GM19035 (cell line): ENCODE data around the gene ACER3.
"Not testable (repeated sequence)": the region's sequence is repeated elsewhere in the genome, so short reads cannot be mapped to it uniquely, and the experiment has no call there.

Experiments used
- ATAC-seq: cut with Tn5 transposase; IDR thresholded peaks from one replicate; pipeline ENCODE4 v1.9.1; 2021; ENCODE audit not compliant: unreplicated experiment

The ACER3 gene

GRCh38 chr11:77035580-77035979 is 174.9 kb downstream of the ACER3 start:
- no peak for ATAC-seq

DNA sequence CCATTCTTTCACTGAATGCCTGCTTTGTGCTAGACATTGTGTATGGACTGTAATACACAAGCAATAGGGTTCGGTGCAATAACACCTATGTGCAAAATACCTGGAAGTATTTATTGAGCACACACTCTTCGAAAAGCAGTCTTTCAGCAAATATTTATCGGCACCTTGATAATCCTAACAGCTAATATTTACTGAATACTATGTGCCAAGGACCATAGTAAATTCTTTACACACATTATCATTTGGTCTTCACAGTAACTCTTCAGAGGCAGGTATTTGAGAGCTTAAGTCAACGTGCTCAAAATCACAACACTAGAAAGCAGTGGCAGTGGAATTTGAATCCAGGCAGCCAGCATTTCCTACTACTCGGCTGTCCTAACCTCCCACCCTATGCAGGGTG is 175.7 kb downstream of the ACER3 start:
- no peak for ATAC-seq

GRCh38 chr11:77037057-77037456 is 176.3 kb downstream of the ACER3 start:
- ATAC-seq, result no peak

DNA sequence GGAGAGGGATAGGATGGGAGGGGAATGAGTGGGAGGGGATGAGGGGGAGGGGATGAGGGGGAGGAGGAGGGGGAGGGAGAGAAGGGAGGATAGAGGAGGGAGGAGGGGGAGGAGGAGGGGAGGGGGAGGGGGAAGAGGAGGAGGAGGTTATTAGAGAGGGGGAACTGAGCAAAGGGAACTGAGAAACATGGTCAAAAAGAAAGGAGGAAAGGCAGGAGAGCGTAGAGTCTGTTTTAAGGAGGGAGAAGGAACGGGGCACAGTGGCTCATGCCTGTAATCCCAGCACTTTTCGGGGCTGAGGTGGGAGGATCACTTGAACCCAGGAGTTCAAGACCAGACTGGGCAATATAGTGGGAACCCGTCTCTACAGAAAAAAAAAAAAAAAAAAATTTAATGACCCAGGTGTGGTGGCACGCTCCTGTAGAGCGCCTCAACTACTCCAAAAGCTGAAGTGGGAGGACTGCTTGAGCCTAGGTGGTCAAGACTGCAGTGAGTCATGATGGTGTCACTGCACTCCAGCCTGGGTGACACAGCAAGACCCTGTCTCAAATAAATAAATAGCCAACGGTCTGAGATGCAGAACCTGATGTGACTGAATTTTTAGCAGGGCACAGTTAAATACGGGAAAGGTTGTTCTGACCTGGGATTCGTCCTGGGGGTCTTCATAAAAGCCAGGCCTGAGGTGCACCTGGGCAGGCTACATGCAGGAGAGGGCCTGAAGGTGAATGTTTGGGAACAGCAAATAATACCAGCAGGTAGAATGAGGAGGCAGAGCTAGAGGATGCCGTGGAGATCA is 177.5 kb downstream of the ACER3 start:
- no peak for ATAC-seq

GRCh38 chr11:77038825-77039326 is 178.2 kb downstream of the ACER3 start:
- ATAC-seq, result no peak

GRCh38 chr11:77039491-77040400 is 179.0 kb downstream of the ACER3 start:
- no peak for ATAC-seq

DNA sequence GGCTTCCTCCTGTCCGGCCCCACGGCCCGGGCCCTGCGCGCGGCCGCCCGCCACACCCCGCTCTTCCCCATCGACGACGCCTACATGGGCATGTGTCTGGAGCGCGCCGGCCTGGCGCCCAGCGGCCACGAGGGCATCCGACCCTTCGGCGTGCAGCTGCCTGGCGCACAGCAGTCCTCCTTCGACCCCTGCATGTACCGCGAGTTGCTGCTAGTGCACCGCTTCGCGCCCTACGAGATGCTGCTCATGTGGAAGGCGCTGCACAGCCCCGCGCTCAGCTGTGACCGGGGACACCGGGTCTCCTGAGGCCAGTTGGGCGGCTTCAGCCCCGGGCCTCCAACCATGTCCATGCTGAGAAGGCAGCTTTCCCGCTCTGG is 179.7 kb downstream of the ACER3 start:
- no peak for ATAC-seq

DNA sequence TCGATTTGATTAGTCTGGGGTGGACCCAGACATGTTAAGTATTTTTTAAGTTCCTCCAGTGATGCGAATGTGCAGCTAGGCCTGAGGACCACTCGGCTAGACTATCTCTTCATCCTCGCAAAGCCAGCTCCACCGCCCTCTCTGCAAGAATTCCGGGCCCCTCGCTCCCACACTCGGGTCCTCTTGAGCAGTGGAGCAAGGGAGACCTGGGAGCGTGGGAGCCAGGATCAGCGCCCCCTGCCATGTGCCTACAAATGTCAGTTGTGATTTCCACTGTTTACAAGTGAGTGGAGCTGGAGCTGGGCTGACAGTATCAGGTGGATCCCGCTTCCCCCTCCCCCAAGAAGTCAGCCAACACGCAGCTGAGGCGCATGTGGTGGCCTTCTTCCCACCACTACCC is 180.2 kb downstream of the ACER3 start:
- no peak for ATAC-seq

GRCh38 chr11:77042111-77042726 is 181.5 kb downstream of the ACER3 start:
- no peak for ATAC-seq

DNA sequence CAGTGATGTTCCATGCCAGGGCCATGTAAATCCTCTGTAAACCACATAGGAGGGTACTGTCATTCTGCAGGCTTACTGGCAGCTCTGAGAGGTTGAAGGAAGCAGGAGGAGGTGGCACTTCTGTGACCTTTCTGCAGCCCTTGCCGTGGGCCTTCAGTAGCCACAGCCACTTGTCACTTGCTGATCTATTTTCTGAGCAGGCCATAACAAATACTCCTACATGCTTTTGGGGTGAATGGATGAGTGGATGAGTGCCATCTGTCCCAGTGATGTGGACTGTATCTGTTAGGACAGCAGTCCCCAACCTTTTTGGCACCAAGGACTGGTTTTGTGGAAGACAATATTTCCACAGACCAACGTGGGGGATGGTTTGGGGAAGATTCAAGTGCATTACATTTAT is 183.6 kb downstream of the ACER3 start:
- no peak for ATAC-seq

DNA sequence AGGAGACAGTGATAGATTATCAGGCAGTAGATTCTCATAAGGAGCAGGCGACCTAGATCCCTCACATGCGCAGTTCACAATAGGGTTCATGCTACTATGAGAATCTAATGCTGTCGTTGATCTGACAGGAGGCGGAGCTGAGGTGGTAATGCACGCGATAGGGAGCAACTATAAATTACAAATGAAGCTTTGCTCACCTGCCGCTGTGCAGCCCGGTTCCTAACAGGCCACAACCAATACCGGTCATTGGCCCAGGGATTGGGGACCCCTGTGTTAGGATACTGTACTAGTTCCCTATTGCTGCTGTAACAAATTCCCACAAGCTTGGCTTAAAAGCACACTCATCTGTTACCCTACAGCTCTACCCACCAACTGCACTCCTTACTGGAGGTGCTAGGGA is 184.2 kb downstream of the ACER3 start:
- ATAC-seq, result no peak

DNA sequence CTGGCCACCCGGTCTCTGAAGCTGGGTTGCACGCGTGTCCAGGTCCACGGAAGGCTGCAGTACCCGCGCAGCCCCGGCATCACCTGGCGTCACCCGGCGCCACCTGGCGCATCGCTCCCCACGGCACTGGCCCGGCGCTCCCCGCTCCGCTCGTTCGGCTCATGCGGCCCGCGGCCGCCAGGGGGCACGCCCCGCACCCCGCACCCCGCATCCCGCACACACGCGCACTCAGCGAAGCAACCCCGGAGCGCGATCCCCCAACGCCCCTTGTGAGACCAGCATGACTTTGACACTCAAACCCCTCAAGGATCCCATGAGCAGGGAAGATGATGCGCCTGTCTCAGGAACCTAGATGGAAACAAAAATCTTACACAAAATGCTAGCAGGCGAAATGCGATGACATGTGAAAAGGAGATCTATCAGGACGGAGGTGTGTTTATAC is 185.4 kb downstream of the ACER3 start:
- ATAC-seq, result no peak

DNA sequence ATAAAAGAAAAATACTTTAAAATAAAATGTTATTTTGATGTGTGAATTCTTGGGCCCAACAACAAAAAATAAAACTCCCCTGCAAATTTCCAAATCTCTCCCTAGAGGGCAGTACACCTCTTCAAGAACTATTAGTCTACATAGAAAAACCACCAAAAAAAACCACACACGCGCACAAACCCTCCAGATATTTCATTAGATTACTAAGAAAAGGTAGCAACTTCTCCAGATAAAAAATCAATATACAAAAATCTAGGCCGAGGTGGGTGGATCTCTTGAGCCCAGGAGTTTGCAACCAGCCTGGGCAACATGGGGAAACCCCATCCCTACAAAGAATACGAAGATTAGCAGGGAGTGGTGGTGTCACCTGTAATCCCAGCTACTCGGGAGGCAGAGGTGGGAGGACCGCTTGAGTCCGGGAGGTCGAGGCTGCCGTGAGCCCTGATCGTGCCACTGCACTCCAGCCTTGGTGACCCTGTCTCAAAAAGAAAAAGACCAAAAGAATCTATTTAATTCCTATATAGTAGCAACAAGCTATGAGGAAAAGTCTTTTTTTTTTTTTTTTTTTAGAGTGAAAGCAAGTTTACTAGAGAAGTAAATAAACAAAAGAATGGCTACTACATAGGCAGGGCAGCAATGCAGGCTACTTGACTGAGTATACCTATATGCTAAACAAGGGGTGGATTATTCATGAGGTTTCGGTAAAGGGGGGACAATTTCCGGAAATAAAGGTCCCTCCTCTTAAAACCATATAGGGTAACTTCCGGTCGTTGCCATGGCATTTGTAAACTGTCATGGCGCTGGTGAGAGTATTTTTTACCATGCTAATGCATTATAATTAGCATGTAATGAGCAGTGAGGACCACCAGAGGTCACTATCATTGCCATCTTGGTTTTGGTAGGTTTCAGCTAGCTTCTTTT is 186.5 kb downstream of the ACER3 start:
- ATAC-seq, result peak; percentile 89

GRCh38 chr11:77047928-77048446 is 187.3 kb downstream of the ACER3 start:
- not testable (repeated sequence) for ATAC-seq

DNA sequence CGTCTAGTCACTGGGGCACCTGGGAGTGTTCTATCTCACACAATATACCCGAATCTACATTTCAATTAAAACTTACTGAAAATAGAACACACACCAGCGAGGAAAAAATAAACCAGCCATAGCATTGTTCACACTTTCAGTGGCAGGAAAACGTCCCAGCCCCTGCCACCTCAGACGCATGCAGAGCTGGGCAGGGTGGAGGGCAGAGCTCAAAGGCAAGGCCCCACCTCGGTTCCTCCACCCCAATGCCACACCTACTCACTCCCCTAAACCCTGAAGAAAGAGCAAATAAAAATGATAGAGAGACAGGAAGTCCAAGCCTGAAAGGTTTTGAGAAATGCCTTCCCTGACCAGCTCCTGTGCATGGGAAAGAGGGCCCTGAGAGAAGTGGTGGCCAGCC is 188.3 kb downstream of the ACER3 start:
- ATAC-seq, result no peak

GRCh38 chr11:77051511-77051910 is 190.8 kb downstream of the ACER3 start:
- no peak for ATAC-seq

DNA sequence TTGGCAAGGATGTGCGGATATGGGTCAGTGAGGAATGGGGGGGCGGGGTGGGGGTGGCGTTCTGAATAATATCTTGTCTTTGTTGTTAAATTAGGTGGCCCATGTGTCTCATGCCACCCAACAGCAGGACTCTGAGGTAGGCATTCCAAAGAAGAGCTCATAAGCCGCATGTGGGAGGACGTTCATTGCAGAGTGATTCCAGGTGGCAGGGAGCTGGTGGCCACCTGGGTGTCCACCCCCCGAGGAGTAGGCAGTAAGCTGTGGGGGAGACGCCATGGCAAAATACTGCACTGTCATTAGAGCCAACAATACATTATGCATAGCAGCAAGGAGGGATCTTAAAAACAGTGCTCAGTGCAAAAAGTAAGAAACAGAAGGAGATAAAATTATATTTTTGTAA is 191.8 kb downstream of the ACER3 start:
- ATAC-seq, result no peak

DNA sequence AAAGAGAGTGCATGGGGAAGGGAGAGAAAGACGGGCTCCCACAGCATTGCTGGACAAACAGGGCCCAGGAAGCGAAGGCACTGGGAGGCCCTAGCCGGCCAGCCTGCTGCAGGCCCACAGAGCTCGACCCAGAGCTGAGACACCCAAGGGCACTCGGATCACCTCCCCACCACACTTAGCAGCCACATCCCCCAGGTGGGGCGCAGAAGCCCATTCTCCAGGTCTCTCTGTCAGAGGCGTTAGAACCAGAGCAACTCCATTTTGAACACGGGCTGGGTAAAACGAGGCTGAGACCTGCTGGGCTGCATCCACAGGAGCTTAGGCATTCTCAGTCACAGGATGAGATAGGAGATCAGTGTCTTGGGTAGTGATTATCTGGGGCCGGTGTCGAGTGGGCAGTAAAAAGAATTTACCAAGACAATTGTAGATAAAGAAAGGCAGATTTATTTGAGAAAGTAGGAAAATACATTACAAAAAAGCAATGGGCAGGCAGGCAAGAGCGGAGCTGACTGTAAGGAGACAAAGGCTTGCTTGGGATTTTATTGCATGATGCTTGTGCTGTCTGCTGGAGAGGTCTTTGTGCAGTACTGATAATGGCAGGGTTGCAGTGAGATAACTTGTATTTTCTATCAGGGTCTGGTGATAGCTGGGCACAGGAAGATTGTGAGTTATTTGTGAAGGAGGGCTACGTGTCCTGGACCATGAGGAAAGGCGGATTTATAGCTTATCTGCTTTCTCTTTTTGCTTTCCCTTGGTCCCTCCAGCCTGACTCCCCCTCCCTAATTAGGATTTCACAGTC is 192.7 kb downstream of the ACER3 start:
- no peak for ATAC-seq

- no peak for ATAC-seq
Observed at GRCh38 chr11:77054084-77054483, 193.4 kb downstream of the ACER3 start.
